ENCODE results near the gene GTF2A1.

GTF2A1 gene

GRCh38 chr14:81157431-81157830, 63.3 kb downstream of the GTF2A1 start:
- H4K20me1 ChIP-seq (ENCODE audit: insufficient read depth, low read length): no peaks in the 10 kb centered on the region

DNA sequence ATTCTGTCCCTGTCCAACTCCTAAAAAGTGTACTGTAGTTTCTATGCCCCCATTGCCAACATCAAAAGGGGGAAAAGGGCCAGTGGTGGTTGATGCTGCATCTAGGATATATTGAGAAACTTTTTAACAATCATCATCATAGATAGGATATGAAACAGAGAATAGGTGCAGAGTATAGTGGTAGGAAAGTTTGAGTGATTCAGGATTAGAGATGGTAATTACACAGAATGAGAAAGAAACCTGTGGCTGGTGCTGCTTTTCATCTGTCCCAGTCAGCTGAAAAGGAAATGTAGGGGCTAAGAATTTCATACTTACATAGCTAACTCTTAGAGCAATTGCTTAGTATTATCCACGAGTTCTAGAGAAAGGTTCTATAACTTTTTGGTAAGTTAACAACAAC, 67.6 kb downstream of the GTF2A1 start:
- TF ChIP-seq, protein P1, sequence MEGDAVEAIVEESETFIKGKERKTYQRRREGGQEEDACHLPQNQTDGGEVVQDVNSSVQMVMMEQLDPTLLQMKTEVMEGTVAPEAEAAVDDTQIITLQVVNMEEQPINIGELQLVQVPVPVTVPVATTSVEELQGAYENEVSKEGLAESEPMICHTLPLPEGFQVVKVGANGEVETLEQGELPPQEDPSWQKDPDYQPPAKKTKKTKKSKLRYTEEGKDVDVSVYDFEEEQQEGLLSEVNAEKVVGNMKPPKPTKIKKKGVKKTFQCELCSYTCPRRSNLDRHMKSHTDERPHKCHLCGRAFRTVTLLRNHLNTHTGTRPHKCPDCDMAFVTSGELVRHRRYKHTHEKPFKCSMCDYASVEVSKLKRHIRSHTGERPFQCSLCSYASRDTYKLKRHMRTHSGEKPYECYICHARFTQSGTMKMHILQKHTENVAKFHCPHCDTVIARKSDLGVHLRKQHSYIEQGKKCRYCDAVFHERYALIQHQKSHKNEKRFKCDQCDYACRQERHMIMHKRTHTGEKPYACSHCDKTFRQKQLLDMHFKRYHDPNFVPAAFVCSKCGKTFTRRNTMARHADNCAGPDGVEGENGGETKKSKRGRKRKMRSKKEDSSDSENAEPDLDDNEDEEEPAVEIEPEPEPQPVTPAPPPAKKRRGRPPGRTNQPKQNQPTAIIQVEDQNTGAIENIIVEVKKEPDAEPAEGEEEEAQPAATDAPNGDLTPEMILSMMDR (IDR thresholded peaks at IDR 0.05; ENCODE audit: low read length): no peak
- no peak for TF ChIP-seq EZH2 (IDR thresholded peaks at IDR 0.05; ENCODE audit: borderline replicate concordance, low read length)
- no peak overlapping the region for H3K4me2 ChIP-seq (ENCODE audit: low read length)

More at GRCh38 chr14:81157431-81157830, 63.3 kb downstream of the GTF2A1 start:
- H3F3A ChIP-seq (ENCODE audit: insufficient read depth, low read length): no peaks in the 10 kb centered on the region
- no peaks in the 10 kb centered on the region for H3K36me3 ChIP-seq (ENCODE audit: insufficient read depth, low read length)
- no peak overlapping the region for H3K4me2 ChIP-seq (ENCODE audit: low read length)
- TF ChIP-seq, protein P1 (IDR thresholded peaks at IDR 0.05; ENCODE audit: low read length): no peak
- TF ChIP-seq EZH2 (IDR thresholded peaks at IDR 0.05; ENCODE audit: borderline replicate concordance, low read length): no peak
- H3K79me2 ChIP-seq (ENCODE audit: insufficient read depth, low read length): no peaks in the 10 kb centered on the region
- H3K27me3 ChIP-seq (ENCODE audit: insufficient read depth, low read length): no peaks in the 10 kb centered on the region
- H3K4me1 ChIP-seq (ENCODE audit: insufficient read depth, low read length, severe bottlenecking): no peaks in the 10 kb centered on the region
- H3K9me2 ChIP-seq (ENCODE audit: low read depth, low read length): no peaks in the 10 kb centered on the region
- no peaks in the 10 kb centered on the region for H3K9me3 ChIP-seq (ENCODE audit: low read length)
- H3K4me3 ChIP-seq (ENCODE audit: low read depth, low read length, poor library complexity, severe bottlenecking): no peak overlapping the region
- H3K27ac ChIP-seq (ENCODE audit: low read depth, low read length, poor library complexity, severe bottlenecking): no peak overlapping the region
- H2AFZ ChIP-seq (ENCODE audit: low read length): no peak overlapping the region
- no peak overlapping the region for H3K9ac ChIP-seq (ENCODE audit: low read length)

DNA sequence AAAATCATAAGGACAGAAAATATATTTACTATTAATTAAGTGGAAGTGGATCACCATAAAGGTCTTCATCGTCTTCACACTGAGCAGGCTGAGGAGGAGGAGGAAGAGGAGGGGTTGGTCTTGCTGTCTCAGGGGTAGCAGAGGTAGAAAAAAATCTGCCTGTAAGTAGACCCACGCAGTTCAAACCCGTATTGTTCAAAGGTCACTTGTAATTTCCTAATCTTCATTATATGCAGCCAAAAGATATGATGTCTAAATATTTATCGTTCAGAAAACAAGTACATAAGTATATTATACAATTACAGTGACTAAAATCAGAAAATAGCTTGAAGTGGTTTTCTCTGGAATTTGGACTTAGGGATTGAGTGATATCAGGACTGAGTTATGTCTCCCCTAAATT, 72.1 kb downstream of the GTF2A1 start:
- no peaks in the 10 kb centered on the region for H3K9me3 ChIP-seq (ENCODE audit: low read length)
- H3K36me3 ChIP-seq (ENCODE audit: insufficient read depth, low read length): no peaks in the 10 kb centered on the region
- no peaks in the 10 kb centered on the region for H3K27me3 ChIP-seq (ENCODE audit: insufficient read depth, low read length)
- H3K27ac ChIP-seq (ENCODE audit: low read depth, low read length, poor library complexity, severe bottlenecking): no peak overlapping the region
- H3K79me2 ChIP-seq (ENCODE audit: insufficient read depth, low read length): no peaks in the 10 kb centered on the region
- TF ChIP-seq EZH2 (IDR thresholded peaks at IDR 0.05; ENCODE audit: borderline replicate concordance, low read length): no peak
- TF ChIP-seq, protein P1 (IDR thresholded peaks at IDR 0.05; ENCODE audit: low read length): no peak
- H3K9me2 ChIP-seq (ENCODE audit: low read depth, low read length): no peaks in the 10 kb centered on the region
- H3K4me1 ChIP-seq (ENCODE audit: insufficient read depth, low read length, severe bottlenecking): peaks cover 4% of the 10 kb centered on the region
- H2AFZ ChIP-seq (ENCODE audit: low read length): no peak overlapping the region
- no peak overlapping the region for H3K9ac ChIP-seq (ENCODE audit: low read length)
- H3K4me3 ChIP-seq (ENCODE audit: low read depth, low read length, poor library complexity, severe bottlenecking): no peak overlapping the region
- H3F3A ChIP-seq (ENCODE audit: insufficient read depth, low read length): no peaks in the 10 kb centered on the region
- H4K20me1 ChIP-seq (ENCODE audit: insufficient read depth, low read length): no peaks in the 10 kb centered on the region
- no peak overlapping the region for H3K4me2 ChIP-seq (ENCODE audit: low read length)

More for the DNA sequence above, 67.6 kb downstream of the GTF2A1 start:
- no peaks in the 10 kb centered on the region for H3K36me3 ChIP-seq (ENCODE audit: insufficient read depth, low read length)
- H3K4me3 ChIP-seq (ENCODE audit: low read depth, low read length, poor library complexity, severe bottlenecking): no peak overlapping the region
- H3K9me2 ChIP-seq (ENCODE audit: low read depth, low read length): no peaks in the 10 kb centered on the region
- no peaks in the 10 kb centered on the region for H3K79me2 ChIP-seq (ENCODE audit: insufficient read depth, low read length)
- no peaks in the 10 kb centered on the region for H3K4me1 ChIP-seq (ENCODE audit: insufficient read depth, low read length, severe bottlenecking)
- no peak overlapping the region for H3K9ac ChIP-seq (ENCODE audit: low read length)
- no peak overlapping the region for H2AFZ ChIP-seq (ENCODE audit: low read length)
- no peaks in the 10 kb centered on the region for H3K27me3 ChIP-seq (ENCODE audit: insufficient read depth, low read length)
- no peaks in the 10 kb centered on the region for H3K9me3 ChIP-seq (ENCODE audit: low read length)
- H3K27ac ChIP-seq (ENCODE audit: low read depth, low read length, poor library complexity, severe bottlenecking): no peak overlapping the region
- H4K20me1 ChIP-seq (ENCODE audit: insufficient read depth, low read length): no peaks in the 10 kb centered on the region
- no peaks in the 10 kb centered on the region for H3F3A ChIP-seq (ENCODE audit: insufficient read depth, low read length)
